GM19455 (cell line): ENCODE data around the gene UPF1.

Source experiments
- ATAC-seq: cut with Tn5 transposase; IDR thresholded peaks from one replicate; pipeline ENCODE4 v1.9.1; 2021; ENCODE audit not compliant: unreplicated experiment

UPF1 gene

DNA sequence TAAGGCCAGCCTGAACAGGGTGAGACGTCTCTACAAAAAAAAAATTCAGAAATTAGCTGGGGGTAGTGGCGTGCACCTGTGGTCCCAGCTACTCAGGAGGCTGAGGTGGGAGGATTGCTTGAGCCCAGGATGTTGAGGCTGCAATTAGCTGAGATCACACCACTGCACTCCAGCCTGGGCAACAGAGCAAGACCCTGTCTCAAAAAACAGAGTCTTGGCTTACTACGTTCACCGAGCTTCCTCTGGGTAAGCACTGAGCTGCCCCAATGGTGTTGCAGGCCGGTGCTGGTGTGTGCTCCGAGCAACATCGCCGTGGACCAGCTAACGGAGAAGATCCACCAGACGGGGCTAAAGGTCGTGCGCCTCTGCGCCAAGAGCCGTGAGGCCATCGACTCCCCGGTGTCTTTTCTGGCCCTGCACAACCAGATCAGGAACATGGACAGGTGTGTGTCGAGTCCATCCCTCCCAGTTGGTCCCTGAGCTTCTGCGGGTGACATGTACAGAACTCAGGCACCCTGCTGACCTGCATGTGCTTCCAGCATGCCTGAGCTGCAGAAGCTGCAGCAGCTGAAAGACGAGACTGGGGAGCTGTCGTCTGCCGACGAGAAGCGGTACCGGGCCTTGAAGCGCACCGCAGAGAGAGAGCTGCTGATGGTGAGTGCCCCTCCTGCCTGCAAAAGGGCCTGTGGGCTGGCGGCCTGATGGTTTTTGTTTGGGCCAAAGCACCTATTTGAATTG, 24.1 kb downstream of the UPF1 start:
- ATAC-seq = no peak

DNA sequence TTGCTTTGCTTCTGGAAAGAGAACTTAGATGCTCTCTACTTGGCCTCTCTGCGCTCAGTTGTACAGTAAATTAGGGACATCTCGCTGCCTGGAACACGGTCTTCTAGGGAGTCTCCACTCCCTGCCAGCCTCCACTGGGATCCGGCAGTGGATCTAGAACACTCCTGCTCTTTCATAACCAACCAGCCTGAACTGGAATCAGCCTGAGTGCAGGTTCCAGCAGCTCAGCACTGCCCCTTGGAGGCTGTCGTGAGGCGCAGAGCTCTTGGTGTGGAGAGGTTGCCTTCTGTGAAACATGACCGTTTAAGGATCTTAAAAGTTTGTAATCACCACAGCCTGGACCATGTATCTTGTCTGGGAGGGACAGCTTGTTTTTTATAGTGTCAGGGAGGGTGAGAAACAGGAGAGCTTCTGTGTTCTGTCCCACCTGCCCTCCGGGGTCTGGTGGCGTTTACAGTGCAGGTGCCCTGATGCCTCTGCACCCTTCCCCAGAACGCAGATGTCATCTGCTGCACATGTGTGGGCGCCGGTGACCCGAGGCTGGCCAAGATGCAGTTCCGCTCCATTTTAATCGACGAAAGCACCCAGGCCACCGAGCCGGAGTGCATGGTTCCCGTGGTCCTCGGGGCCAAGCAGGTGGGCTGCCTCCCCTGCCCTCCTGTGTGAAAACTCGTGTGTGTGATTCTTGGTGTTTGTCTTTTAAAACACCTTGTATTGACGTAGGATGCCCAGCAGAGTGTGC, 24.8 kb downstream of the UPF1 start:
- no peak for ATAC-seq

DNA sequence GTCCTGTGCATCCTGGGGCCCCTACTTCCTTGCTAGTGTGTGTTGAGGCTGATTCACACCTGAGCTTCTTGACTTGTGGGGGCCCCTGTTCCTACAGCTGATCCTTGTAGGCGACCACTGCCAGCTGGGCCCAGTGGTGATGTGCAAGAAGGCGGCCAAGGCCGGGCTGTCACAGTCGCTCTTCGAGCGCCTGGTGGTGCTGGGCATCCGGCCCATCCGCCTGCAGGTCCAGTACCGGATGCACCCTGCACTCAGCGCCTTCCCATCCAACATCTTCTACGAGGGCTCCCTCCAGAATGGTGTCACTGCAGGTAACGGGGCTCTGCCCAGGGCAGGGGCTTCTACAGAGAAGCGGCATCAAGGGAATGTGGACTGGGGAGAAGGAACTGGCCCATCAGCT, 25.5 kb downstream of the UPF1 start:
- ATAC-seq = no peak

DNA sequence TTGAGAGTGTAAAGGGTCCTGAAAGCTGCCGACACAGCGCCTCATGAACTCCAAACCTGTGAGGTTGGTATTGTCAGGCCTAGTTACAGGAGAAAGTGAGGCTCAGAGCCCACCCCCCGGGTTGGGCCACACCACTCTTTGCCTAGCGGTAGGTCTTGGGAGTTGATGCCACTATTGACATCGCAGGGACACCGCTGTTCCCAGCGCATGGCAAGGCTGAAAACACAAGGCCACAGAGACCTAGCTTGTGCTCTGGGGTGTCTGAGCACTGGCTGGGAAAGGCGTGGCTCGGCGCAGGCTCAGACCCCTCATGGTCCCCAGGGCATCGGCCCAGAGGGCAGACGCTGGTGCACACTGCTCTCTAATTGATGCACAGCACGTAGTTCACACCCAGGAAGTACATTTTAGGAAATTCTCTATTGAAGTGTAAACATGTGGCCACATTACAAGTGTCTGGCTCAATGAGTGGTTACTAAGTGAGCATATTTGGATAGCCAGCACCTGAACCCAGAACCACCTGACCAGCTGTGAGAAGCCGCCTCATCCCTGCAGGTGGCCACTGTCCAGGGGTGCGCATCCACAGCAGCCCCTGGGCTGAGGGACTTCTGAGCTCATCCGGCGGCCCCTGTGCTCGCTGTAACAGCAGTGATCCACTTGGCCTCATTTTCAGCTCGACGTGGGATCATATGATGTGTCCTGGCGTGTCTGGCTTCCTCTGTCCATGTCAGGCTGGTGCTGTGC, 27.3 kb downstream of the UPF1 start:
- no peak for ATAC-seq

- ATAC-seq = no peak
Observed at GRCh38 chr19:18859676-18860301, 28.0 kb downstream of the UPF1 start.

DNA sequence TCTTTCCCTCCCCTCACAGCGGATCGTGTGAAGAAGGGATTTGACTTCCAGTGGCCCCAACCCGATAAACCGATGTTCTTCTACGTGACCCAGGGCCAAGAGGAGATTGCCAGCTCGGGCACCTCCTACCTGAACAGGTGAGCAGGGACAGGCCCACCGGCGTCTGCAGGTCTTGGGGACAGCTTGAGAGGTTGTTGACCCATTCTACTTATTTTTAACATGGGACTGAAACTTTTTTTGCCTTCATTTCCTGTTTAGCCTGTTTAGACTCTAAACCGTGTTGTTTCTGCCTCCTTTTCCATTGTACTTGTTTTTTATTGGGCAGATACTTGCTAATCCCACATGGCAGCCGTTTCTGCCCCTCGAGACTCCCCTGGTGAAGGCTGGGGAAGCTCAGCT, 28.5 kb downstream of the UPF1 start:
- ATAC-seq = no peak

DNA sequence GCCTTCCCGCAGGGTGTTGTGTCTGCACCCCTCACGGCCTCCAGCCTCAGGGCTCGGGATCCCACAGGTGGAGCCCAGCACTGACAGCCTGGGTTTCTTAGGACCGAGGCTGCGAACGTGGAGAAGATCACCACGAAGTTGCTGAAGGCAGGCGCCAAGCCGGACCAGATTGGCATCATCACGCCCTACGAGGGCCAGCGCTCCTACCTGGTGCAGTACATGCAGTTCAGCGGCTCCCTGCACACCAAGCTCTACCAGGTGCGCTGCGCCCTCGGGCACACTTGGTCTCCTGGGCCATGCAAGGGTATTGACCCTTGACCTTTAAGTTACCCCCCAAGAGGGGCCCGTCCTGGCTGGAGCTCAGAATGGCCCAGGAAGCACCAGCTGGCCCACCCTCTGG, 29.0 kb downstream of the UPF1 start:
- no peak for ATAC-seq

DNA sequence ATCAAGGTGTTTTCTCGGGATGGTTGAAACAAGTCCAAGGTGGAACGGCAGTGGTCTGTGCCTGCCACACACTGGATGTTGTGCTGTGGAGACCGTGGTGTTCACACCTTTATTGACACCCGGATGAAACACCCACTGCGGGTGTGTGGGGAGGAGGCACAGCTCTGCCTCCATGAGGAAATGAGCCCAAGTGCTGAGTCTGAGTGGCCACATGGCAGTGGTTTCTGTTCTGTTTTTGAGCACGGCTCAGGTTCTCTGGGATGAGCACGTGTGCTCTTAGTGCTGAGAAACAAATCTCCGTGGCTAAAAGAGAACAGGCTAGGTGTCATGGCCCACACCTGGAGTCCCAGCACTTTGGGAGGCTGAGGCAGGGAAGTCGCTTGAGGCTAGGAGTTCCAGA, 29.5 kb downstream of the UPF1 start:
- ATAC-seq = no peak

DNA sequence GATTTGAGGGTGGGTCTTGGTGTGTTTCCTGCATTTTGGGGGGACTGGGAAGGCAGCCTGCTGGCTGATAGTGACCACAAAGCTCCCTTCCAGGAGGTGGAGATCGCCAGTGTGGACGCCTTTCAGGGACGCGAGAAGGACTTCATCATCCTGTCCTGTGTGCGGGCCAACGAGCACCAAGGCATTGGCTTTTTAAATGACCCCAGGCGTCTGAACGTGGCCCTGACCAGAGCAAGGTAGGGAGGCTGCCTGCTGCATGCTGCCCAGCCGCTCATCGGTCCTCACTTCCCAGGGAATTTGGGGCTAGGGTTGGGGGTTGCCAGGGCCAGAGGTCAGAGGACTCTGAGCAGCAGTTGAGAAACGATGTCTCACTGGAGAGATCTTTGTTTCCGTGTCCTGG, 30.2 kb downstream of the UPF1 start:
- ATAC-seq = no peak

- no peak for ATAC-seq
Observed at GRCh38 chr19:18862976-18863842, 31.4 kb downstream of the UPF1 start.

DNA sequence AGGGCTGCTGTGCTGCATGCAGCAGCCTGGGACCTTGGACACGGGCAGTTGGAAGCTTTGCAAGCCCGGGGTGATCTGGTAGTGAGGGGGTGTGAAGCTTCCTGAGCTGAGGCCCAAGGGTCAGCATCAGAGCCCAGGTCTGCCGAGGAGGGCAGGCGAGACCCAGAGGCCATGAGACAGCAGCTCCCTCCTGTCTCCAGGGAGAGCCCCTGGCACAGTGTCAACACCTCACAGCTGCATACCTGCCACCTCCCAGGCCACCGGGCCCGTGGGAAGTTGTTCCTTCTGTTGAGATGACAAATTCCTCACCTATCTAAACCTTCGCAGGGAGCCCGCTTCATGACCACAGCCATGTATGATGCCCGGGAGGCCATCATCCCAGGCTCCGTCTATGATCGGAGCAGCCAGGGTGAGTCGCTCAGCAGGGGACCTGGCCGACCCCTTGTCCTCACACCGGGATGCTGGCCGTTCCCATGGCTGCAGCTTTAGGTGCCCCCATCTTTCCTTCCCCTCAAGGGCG, 32.1 kb downstream of the UPF1 start:
- ATAC-seq = no peak

GRCh38 chr19:18865106-18865972, 33.6 kb downstream of the UPF1 start:
- no peak for ATAC-seq

DNA sequence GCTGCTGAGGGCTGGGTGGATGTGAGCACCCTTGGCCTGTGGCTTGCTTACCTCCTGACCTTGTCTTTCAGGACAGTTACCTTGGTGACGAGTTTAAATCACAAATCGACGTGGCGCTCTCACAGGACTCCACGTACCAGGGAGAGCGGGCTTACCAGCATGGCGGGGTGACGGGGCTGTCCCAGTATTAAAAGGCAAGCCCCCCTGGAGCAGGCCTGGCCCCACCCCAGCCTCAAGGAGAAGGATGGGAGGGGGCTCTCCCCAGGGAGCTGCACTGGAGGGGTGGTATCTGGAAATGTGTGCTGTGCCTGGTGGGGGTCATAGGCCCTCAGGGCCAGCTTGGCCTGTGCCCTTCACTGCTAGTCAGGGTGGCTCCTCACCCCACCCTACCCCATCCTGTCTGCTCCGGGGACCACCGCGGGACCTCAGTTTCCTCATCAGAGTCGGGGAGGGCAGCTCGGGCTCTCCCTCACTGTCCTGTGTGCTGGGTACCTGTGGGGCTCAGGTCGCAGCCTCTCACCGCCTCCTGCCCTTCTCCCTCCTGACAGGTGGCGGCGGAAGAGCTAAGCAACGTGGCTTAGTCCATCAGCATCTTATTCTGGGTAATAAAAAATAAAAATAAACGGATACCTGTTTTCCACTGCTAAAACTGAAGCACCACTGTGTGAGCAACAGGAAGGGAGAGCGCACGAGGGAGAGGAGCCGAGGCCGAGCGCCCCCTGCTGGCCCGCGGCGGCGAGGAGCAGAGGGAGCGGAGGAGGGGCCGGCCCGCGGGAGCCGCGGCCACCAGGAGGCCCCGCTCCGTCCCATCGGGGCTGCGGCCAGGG, 34.4 kb downstream of the UPF1 start:
- ATAC-seq = no peak

GRCh38 chr19:18866800-18867123, 35.0 kb downstream of the UPF1 start:
- ATAC-seq = no peak

DNA sequence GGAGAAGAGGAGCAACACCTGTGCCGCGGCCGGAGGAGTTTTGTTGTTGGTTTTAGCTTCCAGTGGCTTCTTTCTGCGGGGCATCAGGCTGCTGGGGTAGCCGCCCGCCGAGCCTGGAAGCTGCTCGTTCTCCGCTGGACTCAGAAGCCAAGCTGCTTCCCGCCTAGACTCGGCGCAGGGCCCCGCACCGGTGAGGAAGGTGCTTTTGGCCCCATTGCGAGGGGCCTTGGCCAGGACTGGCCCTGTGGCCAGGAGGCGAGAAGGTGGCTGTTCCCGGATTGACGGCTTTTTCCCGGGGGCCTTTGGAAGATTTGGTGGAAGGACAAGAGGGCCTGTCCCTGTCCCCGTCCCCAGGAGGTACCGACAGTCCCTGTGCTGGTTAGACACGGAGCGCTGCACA, 35.4 kb downstream of the UPF1 start:
- ATAC-seq = no peak

- ATAC-seq = no peak
Observed at GRCh38 chr19:18867751-18868150, 36.0 kb downstream of the UPF1 start.

DNA sequence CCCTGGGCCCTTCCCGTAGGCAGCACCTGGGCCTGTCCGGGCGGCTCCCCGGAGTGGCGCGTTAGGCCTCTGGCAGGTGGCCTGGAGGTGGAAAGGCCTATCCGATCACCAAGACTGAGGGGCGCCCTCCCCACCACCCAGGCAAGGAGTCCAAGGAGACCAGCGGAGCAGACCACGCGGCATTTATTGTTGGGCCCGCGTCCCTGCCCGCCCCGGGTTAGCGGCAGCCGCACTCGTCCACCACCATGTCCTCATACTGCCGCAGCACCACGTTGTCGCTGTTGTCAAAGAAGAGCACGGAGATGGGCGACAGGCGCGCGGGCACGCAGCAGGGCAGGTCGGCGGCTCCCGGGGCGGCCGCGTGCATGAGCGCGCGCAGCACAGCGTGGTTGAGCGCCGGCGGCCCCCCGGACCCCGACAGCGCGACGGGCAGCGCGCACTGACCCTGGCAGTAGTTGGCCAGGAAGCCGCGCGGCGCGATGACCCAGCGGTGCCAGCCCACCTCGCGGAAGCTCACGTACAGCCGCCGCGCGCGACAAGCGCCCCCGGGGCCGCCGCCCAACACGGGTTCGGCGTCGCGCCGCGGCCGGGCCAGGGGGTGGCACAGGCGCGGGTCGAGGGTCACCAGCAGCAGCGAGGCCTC, 36.7 kb downstream of the UPF1 start:
- ATAC-seq = no peak

DNA sequence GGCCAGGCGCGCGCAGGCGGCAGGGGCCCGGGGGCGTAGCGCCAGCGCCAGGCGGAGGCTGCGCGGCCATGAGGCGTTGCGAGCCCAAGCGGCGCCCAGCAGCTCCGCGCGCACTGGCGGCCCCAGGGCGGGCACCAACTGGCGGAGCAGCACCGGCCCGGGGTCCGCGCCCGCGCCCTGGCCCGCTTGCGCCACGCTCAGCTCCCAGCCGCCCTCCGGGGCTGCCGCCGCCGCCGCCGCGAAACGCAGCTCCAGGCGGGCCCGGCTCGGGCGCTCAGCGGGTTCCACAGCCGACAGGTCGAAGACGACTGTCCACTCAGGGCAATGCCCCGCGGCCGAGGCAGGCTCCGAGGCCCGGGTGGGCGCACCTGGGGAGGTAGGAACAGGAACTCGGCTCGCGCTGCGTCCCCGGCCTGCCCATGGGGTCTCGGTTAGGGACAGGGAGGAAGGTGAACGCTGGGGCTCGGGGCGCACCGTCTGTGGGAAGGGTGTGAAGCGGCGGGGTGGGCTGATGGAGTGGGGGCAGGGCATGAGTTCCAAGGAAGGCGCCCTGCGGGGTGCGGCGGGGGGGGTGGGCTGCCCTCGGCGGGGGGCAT, 37.4 kb downstream of the UPF1 start:
- ATAC-seq = no peak
